Lung (tissue), 12 donors: ENCODE data around the gene C10orf67. TPM values are rescaled to one million over a fixed set of nuclear protein-coding genes. Genes with fewer than 3 reads are reported as not detected.

ENCODE experiments used
- ATAC-seq: fragments of 200-7000 bp; cut with Tn5 transposase; one replicate; pipeline ENCODE4 v1.9.1; 2020; ENCODE audit warnings: moderate number of reproducible peaks; ENCODE audit not compliant: insufficient read depth, low FRiP score
- DNase-seq, 3 donors: peaks; one replicate each; pipeline ENCODE4 v3.0.0-alpha.2; 2013 to 2017
- H3K27ac ChIP-seq, 2 donors: one replicate each; pipeline ENCODE4 v1.5.1; 2013; ENCODE audit warnings: mild to moderate bottlenecking in 2 of 2, moderate library complexity in 2 of 2, control low read depth in 1 of 2, inconsistent platforms in 1 of 2, low read depth in 1 of 2, low read length in 1 of 2
- H3K27me3 ChIP-seq, 3 donors: one replicate each; pipeline ENCODE4 v1.5.1; 2013; ENCODE audit warnings: low read length in 2 of 3; ENCODE audit not compliant: control insufficient read depth in 3 of 3, insufficient read depth in 3 of 3
- H3K36me3 ChIP-seq, 4 donors: one replicate each; pipeline ENCODE4 v1.5.1; 2013; ENCODE audit warnings: low read length in 4 of 4, mild to moderate bottlenecking in 1 of 4, moderate library complexity in 1 of 4; ENCODE audit not compliant: control insufficient read depth in 4 of 4, insufficient read depth in 4 of 4
- H3K4me1 ChIP-seq, 5 donors: one replicate each; pipeline ENCODE4 v1.5.1; 2013; ENCODE audit warnings: low read length in 5 of 5, mild to moderate bottlenecking in 2 of 5, moderate library complexity in 1 of 5; ENCODE audit not compliant: control insufficient read depth in 5 of 5, insufficient read depth in 5 of 5
- H3K4me3 ChIP-seq: one replicate; pipeline ENCODE4 v1.5.1; 2013; ENCODE audit warnings: mild to moderate bottlenecking, control low read depth, moderate library complexity
- H3K9ac ChIP-seq, 2 donors: one replicate each; pipeline ENCODE4 v1.5.1; 2013; ENCODE audit warnings: low read length in 2 of 2, control low read depth in 1 of 2; ENCODE audit not compliant: insufficient read depth in 1 of 2
- H3K9me3 ChIP-seq, 4 donors: one replicate each; pipeline ENCODE4 v1.5.1; 2013; ENCODE audit warnings: low read length in 3 of 4, mild to moderate bottlenecking in 1 of 4, moderate library complexity in 1 of 4; ENCODE audit not compliant: control insufficient read depth in 4 of 4, insufficient read depth in 3 of 4
- CTCF ChIP-seq: IDR thresholded peaks from 2 replicates; pipeline ENCODE4 v1.5.1; 2012; ENCODE audit warnings: mild to moderate bottlenecking; ENCODE audit errors: control extremely low read depth, extremely low read depth
- WGBS, 2 donors: extraction: QIAGEN DNeasy Blood & Tissue Kit; methylation state at CpG; one replicate each; pipeline ENCODE4 v1.1.7; 2013; 5-methylcytosine and 5-hydroxymethylcytosine counted together
- polyA plus RNA-seq, 2 donors: library from polyadenylated mRNA; stranded (reverse); fragments of 200-250 nt; gene quantifications; one replicate each; pipeline ENCODE4 v1.2.1, GENCODE V29; 2013
- total RNA-seq, 2 donors: library from RNA; depleted of rRNA in 1 of 2; stranded (reverse); fragments of >200 nt in 1 of 2; gene quantifications; one replicate each; pipeline ENCODE4 v1.2.1, GENCODE V29; 2014 to 2021
- donor health status: control.
- donor health status: control.
- donor health status: Bipolar disorder and iron deficiency.
- donor health status: healthy.
- donor health status: DM: yes; HTN: yes; CAD: no.

The C10orf67 gene
- total and polyA plus RNA-seq, 4 donors, result 0.33 to 2.3 (median 0.91) TPM

GRCh38 chr10:23194966-23195845 lies 149.4 kb downstream of the C10orf67 start:
- no peak overlapping the region for H3K9ac ChIP-seq
- no peaks in the 10 kb centered on the region for H3K36me3 ChIP-seq
- no peak overlapping the region for H3K4me3 ChIP-seq
- DNase-seq (no peak), ATAC-seq (no peak)
- no peak overlapping the region for H3K27ac ChIP-seq
- no peak for TF ChIP-seq CTCF
- H3K4me1 ChIP-seq, result peaks cover 0 to 16% (median 0%) of the 10 kb centered on the region in 5 donors
- peaks cover 0 to 7% (median 0%) of the 10 kb centered on the region in 4 donors for H3K9me3 ChIP-seq
- peaks cover 36 to 78% (median 72%) of the 10 kb centered on the region in 3 donors for H3K27me3 ChIP-seq
- 5% methylated on average over 52 to 70 of the region's 70 CpGs for WGBS, 2 donors

GRCh38 chr10:23194471-23194965 lies 150.1 kb downstream of the C10orf67 start:
- ATAC-seq, result no peak
- H3K36me3 ChIP-seq, result no peaks in the 10 kb centered on the region
- H3K4me1 ChIP-seq, result peaks cover 0 to 16% (median 0%) of the 10 kb centered on the region in 5 donors
- H3K9me3 ChIP-seq, result peaks cover 0 to 7% (median 0%) of the 10 kb centered on the region in 4 donors
- WGBS, 2 donors, result 11 to 13% methylated on average over 13 of the region's 13 CpGs
- H3K9ac ChIP-seq, result no peak overlapping the region
- TF ChIP-seq CTCF, result no peak
- no peak overlapping the region for H3K4me3 ChIP-seq
- H3K27ac ChIP-seq, result no peak overlapping the region
- peaks cover 36 to 78% (median 69%) of the 10 kb centered on the region in 3 donors for H3K27me3 ChIP-seq
- no peak for DNase-seq

GRCh38 chr10:23193435-23194074 lies 151.0 kb downstream of the C10orf67 start:
- H3K27ac ChIP-seq, result no peak overlapping the region
- H3K9ac ChIP-seq, result no peak overlapping the region
- H3K27me3 ChIP-seq, result peaks cover 27 to 78% (median 78%) of the 10 kb centered on the region in 3 donors
- ATAC-seq (no peak), DNase-seq (no peak)
- H3K36me3 ChIP-seq, result no peaks in the 10 kb centered on the region
- 5 to 6% methylated on average over 16 to 19 of the region's 19 CpGs for WGBS, 2 donors
- peaks cover 0 to 15% (median 0%) of the 10 kb centered on the region in 5 donors for H3K4me1 ChIP-seq
- H3K4me3 ChIP-seq, result no peak overlapping the region
- no peak for TF ChIP-seq CTCF
- H3K9me3 ChIP-seq, result peaks cover 0 to 7% (median 0%) of the 10 kb centered on the region in 4 donors
